Femur (tissue), 1 donor: ENCODE measurements around the gene ARL15.
"Not testable (repeated sequence)": the region's sequence is repeated elsewhere in the genome, so short reads cannot be mapped to it uniquely, and the experiment has no call there.

Experiments
- DNase-seq: peaks from one replicate; pipeline ENCODE4 v3.0.0-alpha.2; 2017

The ARL15 gene

GRCh38 chr5:54310433-54311175 lies at the start of gene ARL15:
Gene ARL15, minus strand, starts transcription at chr5:54310573.
- DNase-seq: peak; percentile 99

GRCh38 chr5:54360089-54360488 lies 49.7 kb upstream of the ARL15 start:
- no peak for DNase-seq

GRCh38 chr5:54357408-54358058 lies 47.2 kb upstream of the ARL15 start:
- no peak for DNase-seq

- DNase-seq: not testable (repeated sequence)
These were observed 43.7 kb upstream of the ARL15 start for GRCh38 chr5:54353933-54354564.

GRCh38 chr5:54352580-54352979 lies 42.2 kb upstream of the ARL15 start:
- DNase-seq: not testable (repeated sequence)

GRCh38 chr5:54347221-54347865 lies 37.0 kb upstream of the ARL15 start:
- no peak for DNase-seq

GRCh38 chr5:54344653-54345052 lies 34.3 kb upstream of the ARL15 start:
- DNase-seq: no peak

GRCh38 chr5:54341971-54342370 lies 31.6 kb upstream of the ARL15 start:
- no peak for DNase-seq

- DNase-seq: no peak
These were observed 27.1 kb upstream of the ARL15 start for GRCh38 chr5:54337523-54337922.

GRCh38 chr5:54332720-54333119 lies 22.3 kb upstream of the ARL15 start:
- no peak for DNase-seq

- no peak for DNase-seq
These were observed 19.6 kb upstream of the ARL15 start for GRCh38 chr5:54329731-54330709.

- no peak for DNase-seq
These were observed 16.4 kb upstream of the ARL15 start for GRCh38 chr5:54326662-54327270.

- no peak for DNase-seq
These were observed 15.4 kb upstream of the ARL15 start for GRCh38 chr5:54325610-54326311.

- no peak for DNase-seq
These were observed 14.9 kb upstream of the ARL15 start for GRCh38 chr5:54325272-54325609.

GRCh38 chr5:54324651-54325271 lies 14.4 kb upstream of the ARL15 start:
- no peak for DNase-seq

- no peak for DNase-seq
These were observed 13.1 kb upstream of the ARL15 start for GRCh38 chr5:54323495-54323894.

GRCh38 chr5:54320256-54320655 lies 9.9 kb upstream of the ARL15 start:
- DNase-seq: no peak

GRCh38 chr5:54317511-54318260 lies 7.3 kb upstream of the ARL15 start:
- DNase-seq: no peak

- no peak for DNase-seq
These were observed 5.6 kb upstream of the ARL15 start for GRCh38 chr5:54315736-54316528.
